ENCODE data around the gene TBPL1.
"Not testable (repeated sequence)": the region's sequence is repeated elsewhere in the genome, so short reads cannot be mapped to it uniquely, and the experiment has no call there.

Gene TBPL1

GRCh38 chr6:133952815-133953633 is at the start of gene TBPL1:
TBPL1 (plus strand) TSS chr6:133953224; CDS start chr6:133980126, 26,902 bp downstream.
- peak; percentile 79 to 82 (median 80) for DNase-seq (ENCODE audit: low read depth in 3 of 3, low spot score in 1 of 3)

DNA sequence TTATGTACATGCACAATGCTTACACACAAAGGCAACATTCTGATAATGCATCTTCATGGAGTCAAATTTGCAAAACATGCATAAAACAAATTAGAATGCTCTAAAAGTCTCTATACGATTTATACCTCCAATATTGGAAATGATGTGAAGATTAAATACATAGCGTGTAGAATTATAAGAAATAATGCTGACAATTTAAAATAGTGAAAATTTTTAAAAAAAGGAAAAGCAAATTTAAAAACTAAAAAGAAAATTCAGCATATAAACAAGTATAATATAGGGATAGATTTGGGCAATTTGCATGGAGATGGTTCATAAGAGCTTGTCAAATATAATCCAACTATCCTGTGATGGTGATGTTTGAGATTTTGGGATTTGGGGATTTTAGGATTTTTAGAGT is 49.2 kb upstream of the TBPL1 start:
- no peak for DNase-seq (ENCODE audit: low read depth in 3 of 3, low spot score in 1 of 3)

GRCh38 chr6:133906050-133906449 is 47.0 kb upstream of the TBPL1 start:
- no peak for DNase-seq (ENCODE audit: low read depth in 3 of 3, low spot score in 1 of 3)

GRCh38 chr6:133916650-133917151 is 36.3 kb upstream of the TBPL1 start:
- peak; percentile 17 to 69 (median 24) for DNase-seq (ENCODE audit: low read depth in 3 of 3, low spot score in 1 of 3)

GRCh38 chr6:133917781-133918180 is 35.2 kb upstream of the TBPL1 start:
- no peak for DNase-seq (ENCODE audit: low read depth in 3 of 3, low spot score in 1 of 3)

GRCh38 chr6:133918208-133918930 is 34.7 kb upstream of the TBPL1 start:
- no peak for DNase-seq (ENCODE audit: low read depth in 3 of 3, low spot score in 1 of 3)

- DNase-seq (ENCODE audit: low read depth in 3 of 3, low spot score in 1 of 3): no peak
These were observed 33.7 kb upstream of the TBPL1 start for GRCh38 chr6:133919362-133919761.

DNA sequence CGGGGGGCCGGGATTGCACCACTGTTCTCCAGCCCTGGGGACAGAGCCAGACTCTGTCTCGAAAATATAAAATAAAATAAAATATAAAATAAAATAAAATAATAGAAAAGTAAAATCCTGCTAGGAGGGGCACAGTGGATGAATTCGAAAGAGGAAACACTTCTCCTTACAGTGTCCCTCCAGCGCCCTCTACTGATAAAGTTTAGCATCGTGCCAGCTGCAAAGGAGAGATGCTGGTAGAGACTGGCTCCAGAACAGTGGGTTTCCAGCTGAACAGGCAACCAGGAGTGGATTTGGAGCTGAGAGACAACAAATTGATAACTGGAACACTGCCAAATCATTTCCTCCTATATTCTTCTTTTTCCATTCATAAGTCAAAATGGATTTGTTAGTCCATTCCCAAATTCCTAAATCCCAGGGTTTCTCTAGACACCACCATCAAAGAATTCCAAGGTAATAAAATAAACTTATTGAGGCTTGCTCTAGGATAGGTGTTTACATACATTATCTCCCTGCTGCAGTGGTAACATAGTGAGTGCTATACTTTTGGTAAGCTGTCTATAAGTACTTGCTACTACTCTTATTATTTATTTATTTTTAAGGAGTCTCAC is 31.7 kb upstream of the TBPL1 start:
- DNase-seq (ENCODE audit: low read depth in 3 of 3, low spot score in 1 of 3): peak in 2 of 3 donors; percentile 13 to 42

DNA sequence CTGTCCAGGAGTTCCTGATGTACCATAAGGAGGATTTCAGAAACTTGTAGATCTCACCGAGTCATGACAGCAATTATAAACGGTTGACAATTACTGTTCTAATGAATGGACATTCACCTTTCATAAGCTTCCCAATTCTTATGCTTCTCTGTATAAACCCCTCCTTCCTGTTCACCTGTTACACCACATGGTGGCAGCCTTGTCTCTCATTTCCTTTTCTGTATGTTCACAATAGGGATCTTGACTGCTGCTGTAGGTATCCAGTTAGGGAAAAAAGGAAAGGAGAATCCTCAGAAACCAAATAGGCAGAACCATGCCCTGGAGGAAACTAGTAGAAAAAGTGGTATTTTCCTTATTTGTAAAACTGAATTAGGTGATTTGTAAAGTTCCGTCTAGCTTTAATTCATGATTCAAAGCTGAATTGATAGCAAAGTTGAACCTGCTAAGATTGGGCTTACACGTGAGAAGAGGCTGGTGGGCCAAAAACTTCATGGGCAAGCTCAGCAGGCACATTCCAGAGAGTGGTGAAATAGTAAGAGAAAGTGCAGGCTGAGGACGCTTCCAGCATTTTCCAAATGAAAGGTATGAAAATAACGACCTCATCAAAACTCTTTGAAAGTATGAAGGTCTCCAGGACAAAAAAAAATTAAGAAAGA is 29.0 kb upstream of the TBPL1 start:
- DNase-seq (ENCODE audit: low read depth in 3 of 3, low spot score in 1 of 3): peak in 2 of 3 donors; percentile 18 to 20

- DNase-seq (ENCODE audit: low read depth in 3 of 3, low spot score in 1 of 3): not testable (repeated sequence)
These were observed 21.8 kb upstream of the TBPL1 start for GRCh38 chr6:133931221-133931620.

- DNase-seq (ENCODE audit: low read depth in 3 of 3, low spot score in 1 of 3): not testable (repeated sequence)
These were observed 16.7 kb upstream of the TBPL1 start for GRCh38 chr6:133936352-133936751.

- DNase-seq (ENCODE audit: low read depth in 3 of 3, low spot score in 1 of 3): no peak
These were observed 15.1 kb upstream of the TBPL1 start for GRCh38 chr6:133937909-133938308.

DNA sequence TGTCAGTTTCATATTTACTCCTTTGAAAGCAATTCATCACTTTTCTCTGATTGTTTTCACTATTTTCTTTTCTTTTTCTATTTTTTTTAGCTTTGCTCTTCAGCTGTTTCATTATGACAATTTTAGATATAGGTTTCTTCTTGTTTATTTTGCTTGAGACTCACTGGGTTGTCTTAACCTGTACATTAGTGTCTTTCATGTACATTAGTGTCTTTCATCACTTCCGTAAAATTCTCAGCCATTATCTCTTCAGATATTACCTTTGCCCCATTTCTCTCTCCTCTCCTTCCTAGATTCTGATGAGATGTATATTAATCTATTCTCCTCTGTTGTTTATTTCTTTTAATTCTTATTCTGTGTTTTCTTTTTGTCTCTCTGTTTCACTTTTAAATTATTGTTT is 14.5 kb upstream of the TBPL1 start:
- DNase-seq (ENCODE audit: low read depth in 3 of 3, low spot score in 1 of 3): no peak

GRCh38 chr6:133939778-133940667 is 13.0 kb upstream of the TBPL1 start:
- DNase-seq (ENCODE audit: low read depth in 3 of 3, low spot score in 1 of 3): no peak

DNA sequence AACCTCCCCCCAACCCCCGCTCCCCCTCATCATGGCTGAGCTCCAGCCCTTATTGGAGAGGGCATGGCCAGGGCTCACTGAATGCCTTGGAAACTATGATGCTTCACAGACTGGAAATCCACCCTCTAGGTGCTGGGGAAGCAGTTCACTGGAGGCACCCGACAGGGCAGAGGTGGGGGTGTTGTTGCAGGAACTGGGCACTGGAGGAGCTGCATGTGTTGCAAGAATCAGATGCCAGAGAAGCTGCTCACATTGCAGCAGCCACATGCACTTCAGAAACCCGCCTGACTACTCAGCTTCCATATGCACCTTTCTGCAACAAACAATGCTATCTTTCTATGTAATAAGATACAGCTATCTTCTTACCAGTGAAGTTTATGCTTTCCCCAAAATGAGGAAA is 7.9 kb upstream of the TBPL1 start:
- DNase-seq (ENCODE audit: low read depth in 3 of 3, low spot score in 1 of 3): no peak

- no peak for DNase-seq (ENCODE audit: low read depth in 3 of 3, low spot score in 1 of 3)
These were observed 5.6 kb upstream of the TBPL1 start for GRCh38 chr6:133947302-133947900.

DNA sequence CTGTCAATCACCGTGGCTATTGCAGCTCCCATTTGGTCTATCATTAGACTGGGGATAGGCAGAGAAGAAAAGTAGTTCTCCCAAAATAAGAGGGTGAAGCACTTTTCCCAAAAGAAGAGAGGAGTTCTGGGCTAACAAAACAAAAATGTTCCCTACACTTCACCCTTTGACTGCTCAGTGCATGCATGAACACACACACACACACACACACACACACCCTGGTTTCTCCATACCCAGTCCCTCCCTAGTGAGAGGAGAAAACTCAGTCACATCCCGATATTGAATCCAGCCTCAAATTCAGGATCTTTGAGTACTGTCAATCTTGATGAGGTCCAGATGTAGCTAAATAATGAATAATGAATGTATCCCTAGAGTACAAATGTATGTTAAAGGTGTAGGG is 4.6 kb upstream of the TBPL1 start:
- no peak for DNase-seq (ENCODE audit: low read depth in 3 of 3, low spot score in 1 of 3)

DNA sequence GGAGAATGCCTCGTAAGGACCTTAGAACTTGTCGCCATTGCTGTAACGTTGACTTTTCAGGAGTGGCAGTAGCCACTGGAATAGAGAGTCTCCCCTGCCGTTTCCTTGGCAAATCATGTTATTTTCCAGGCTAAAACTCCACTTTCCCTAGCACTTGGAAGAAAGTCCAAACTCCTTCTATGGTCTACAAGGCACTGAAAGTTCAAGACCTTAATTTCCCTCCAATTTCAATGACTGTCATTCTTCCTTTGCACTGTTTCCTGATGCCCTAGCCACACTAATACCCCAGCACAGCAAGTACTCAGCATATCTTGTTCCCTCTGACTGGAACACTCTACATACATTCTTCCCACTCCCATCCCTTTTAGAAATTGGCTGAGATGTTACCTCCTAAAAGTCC is 1.8 kb upstream of the TBPL1 start:
- DNase-seq (ENCODE audit: low read depth in 3 of 3, low spot score in 1 of 3): no peak

DNA sequence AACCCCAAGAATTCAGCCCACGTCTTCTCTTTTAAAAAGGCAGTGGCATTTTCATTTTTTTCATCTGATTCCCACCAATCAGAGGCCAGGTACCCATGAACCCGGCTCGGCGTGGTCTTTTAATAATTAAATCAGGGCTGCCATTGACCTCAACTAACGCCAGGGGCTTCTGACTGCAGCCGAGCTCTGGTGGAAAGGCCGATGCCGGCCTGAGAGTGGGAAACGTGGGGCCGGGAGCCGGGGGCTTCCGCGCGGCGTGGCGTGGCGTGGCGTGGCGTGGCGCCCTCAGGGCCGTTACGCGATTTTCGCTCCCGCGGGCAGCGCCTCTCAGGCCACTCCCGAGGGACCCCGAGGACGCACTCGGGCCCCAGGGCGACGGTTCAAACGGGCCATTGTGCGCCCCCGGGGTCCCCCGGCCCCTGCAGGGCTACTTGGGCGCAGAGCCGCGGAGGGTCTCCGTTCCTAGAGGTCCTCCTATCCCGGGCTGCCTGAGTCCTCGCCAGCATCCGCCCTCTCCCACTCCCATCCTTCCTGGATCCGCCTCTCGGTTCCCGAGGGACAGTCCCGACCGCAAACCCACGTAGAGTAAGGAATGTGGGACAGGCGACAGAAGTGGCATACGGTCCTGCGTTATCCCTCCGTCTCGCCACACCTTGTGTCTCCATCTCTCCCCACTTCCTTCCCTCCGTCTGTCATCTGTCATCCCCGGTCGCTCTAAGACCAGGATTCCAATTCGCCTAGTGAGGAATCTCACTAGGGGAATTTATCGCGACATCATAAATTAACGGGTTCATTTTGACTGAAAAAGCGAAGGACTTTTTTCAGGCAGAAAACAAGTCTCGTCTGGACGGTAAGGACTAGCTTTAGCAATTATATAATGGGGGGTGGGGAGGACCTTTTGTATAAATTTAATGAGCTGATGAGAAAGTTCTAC is 876 bp upstream of the TBPL1 start:
- DNase-seq (ENCODE audit: low read depth in 3 of 3, low spot score in 1 of 3): peak in 1 of 3 donors; percentile 22
